H1 (cell line): ENCODE measurements around the gene NCAM1. TPM values are rescaled to one million over a fixed set of nuclear protein-coding genes. Genes with fewer than 3 reads are reported as not detected.

Experiments used
- CTCF ChIA-PET: fragments of 300-600 bp; sonication (Branson Sonifier 250); formaldehyde crosslinking; loops from one replicate; lab custom pipeline; 2021; ENCODE audit not compliant: partially characterized antibody; lab: Charles Lee
- POLR2A ChIA-PET: fragments of 300-600 bp; sonication (Branson Sonifier 250); formaldehyde crosslinking; loops from one replicate; lab custom pipeline; 2021; ENCODE audit warnings: inconsistent platforms; ENCODE audit not compliant: partially characterized antibody; lab: Charles Lee
- DNase-seq, 2 experiments: peaks; one replicate each; pipeline versions ENCODE4 v3.0.0 to v3.0.0-alpha.2; 2010 to 2022; ENCODE audit warnings: low spot score in 2 of 2, low read depth in 1 of 2, mixed read lengths in 1 of 2
- FAIRE-seq: peaks from 2 replicates; lab custom pipeline; 2011; peaks lifted over from hg19 to GRCh38; lab: Jason Lieb, UNC
- H2AFZ ChIP-seq: 2 replicates; pipeline ENCODE4 v1.8.1; 2012; ENCODE audit warnings: low read length, inconsistent platforms
- H2AK5ac ChIP-seq: 2 replicates; pipeline ENCODE4 v1.6.1; 2013; ENCODE audit warnings: low read depth, low read length
- H2BK120ac ChIP-seq: replicated peaks from 2 replicates; pipeline ENCODE3; 2013; ENCODE audit warnings: low read depth, low read length, inconsistent platforms
- H2BK12ac ChIP-seq: 2 replicates; pipeline ENCODE4 v1.6.1; 2013; ENCODE audit warnings: low read depth, low read length
- H2BK15ac ChIP-seq: 2 replicates; pipeline ENCODE4 v1.6.1; 2013; ENCODE audit warnings: low read length
- H2BK20ac ChIP-seq: 2 replicates; pipeline ENCODE4 v1.6.1; 2013; ENCODE audit warnings: low read length
- H2BK5ac ChIP-seq: 2 replicates; pipeline ENCODE4 v1.6.1; 2013; ENCODE audit warnings: low read depth, low read length
- H3K14ac ChIP-seq: 2 replicates; pipeline ENCODE4 v1.6.1; 2013; ENCODE audit warnings: inconsistent platforms; ENCODE audit not compliant: insufficient read length
- H3K18ac ChIP-seq: 2 replicates; pipeline ENCODE4 v1.6.1; 2013; ENCODE audit warnings: low read length; ENCODE audit errors: extremely low read depth
- H3K23ac ChIP-seq: 2 replicates; pipeline ENCODE4 v1.6.1; 2013; ENCODE audit warnings: inconsistent platforms; ENCODE audit not compliant: insufficient read length
- H3K23me2 ChIP-seq: 2 replicates; pipeline ENCODE4 v1.6.1; 2013; ENCODE audit warnings: low read depth, low read length
- H3K27ac ChIP-seq: 2 replicates; pipeline ENCODE4 v1.6.1; 2011; ENCODE audit warnings: low read depth, low read length, inconsistent platforms
- H3K27me3 ChIP-seq, 4 experiments: replicated peaks in 1 of 4; 1 replicate in 1 of 4; 2 replicates in 3 of 4; pipeline versions ENCODE4 v1.6.1 to v1.8.1; 2011 to 2013; ENCODE audit warnings: low read length in 3 of 4, mild to moderate bottlenecking in 3 of 4, inconsistent platforms in 2 of 4, mixed read lengths in 2 of 4, moderate library complexity in 1 of 4; ENCODE audit not compliant: control insufficient read depth in 3 of 4, insufficient read depth in 3 of 4; ENCODE audit errors: extremely low read depth in 1 of 4
- H3K36me3 ChIP-seq, 4 experiments: 2 replicates each; pipeline versions ENCODE4 v1.6.1 to v1.8.1; 2011 to 2013; ENCODE audit warnings: mild to moderate bottlenecking in 4 of 4, low read length in 3 of 4, moderate library complexity in 2 of 4, control low read depth in 1 of 4, inconsistent platforms in 1 of 4; ENCODE audit not compliant: insufficient read depth in 4 of 4, control insufficient read depth in 2 of 4
- H3K4ac ChIP-seq: replicated peaks from 2 replicates; pipeline ENCODE3; 2013; ENCODE audit warnings: low read length, low read depth, mixed read lengths, inconsistent platforms; ENCODE audit not compliant: insufficient read length
- H3K4me1 ChIP-seq, 4 experiments: replicated peaks in 1 of 4; 1 replicate in 1 of 4; 2 replicates in 3 of 4; pipeline versions ENCODE4 v1.6.1 to v1.8.1; 2011 to 2013; ENCODE audit warnings: low read length in 3 of 4, inconsistent platforms in 2 of 4, mixed read lengths in 1 of 4; ENCODE audit not compliant: insufficient read depth in 4 of 4, control insufficient read depth in 3 of 4
- H3K4me2 ChIP-seq, 2 experiments: 2 replicates each; pipeline versions ENCODE4 v1.6.1 to v1.8.1; 2011 to 2013; ENCODE audit warnings: low read depth in 2 of 2, low read length in 2 of 2, control low read depth in 1 of 2, inconsistent platforms in 1 of 2, mild to moderate bottlenecking in 1 of 2; ENCODE audit not compliant: insufficient read depth in 1 of 2
- H3K4me3 ChIP-seq, 4 experiments: fragments of 200-600, 300-600 bp in 1 of 4; sonication (generic), shearing (Covaris generic), sonication (Bioruptor Twin) in 1 of 4; 2 replicates each; pipeline versions ENCODE4 v1.5.1 to v1.8.1; 2011 to 2016; ENCODE audit warnings: low read length in 4 of 4, low read depth in 3 of 4, control low read depth in 2 of 4, inconsistent platforms in 2 of 4, mild to moderate bottlenecking in 2 of 4, mixed read lengths in 1 of 4, moderate library complexity in 1 of 4; ENCODE audit not compliant: insufficient read depth in 2 of 4; ENCODE audit errors: extremely low read depth in 1 of 4
- H3K56ac ChIP-seq: replicated peaks from 2 replicates; pipeline ENCODE3; 2013; ENCODE audit warnings: low read depth, mild to moderate bottlenecking, mixed read lengths, low read length, inconsistent platforms; ENCODE audit not compliant: insufficient read length
- H3K79me1 ChIP-seq: 2 replicates; pipeline ENCODE4 v1.6.1; 2013; ENCODE audit warnings: low read depth, low read length, control low read depth
- H3K79me2 ChIP-seq, 2 experiments: 2 replicates each; pipeline versions ENCODE4 v1.6.1 to v1.8.1; 2012 to 2013; ENCODE audit warnings: low read length in 2 of 2, mild to moderate bottlenecking in 2 of 2, inconsistent platforms in 1 of 2; ENCODE audit not compliant: insufficient read depth in 2 of 2, control insufficient read depth in 1 of 2
- H3K9ac ChIP-seq, 4 experiments: replicated peaks in 1 of 4; 1 replicate in 1 of 4; 2 replicates in 3 of 4; pipeline versions ENCODE4 v1.6.1 to v1.8.1; 2011 to 2013; ENCODE audit warnings: low read depth in 3 of 4, low read length in 3 of 4, control low read depth in 2 of 4, mild to moderate bottlenecking in 2 of 4, moderate library complexity in 2 of 4, inconsistent platforms in 1 of 4; ENCODE audit errors: extremely low read depth in 1 of 4
- H3K9me3 ChIP-seq, 2 experiments: 2 replicates each; pipeline versions ENCODE4 v1.6.1 to v1.8.1; 2012 to 2013; ENCODE audit warnings: mild to moderate bottlenecking in 2 of 2, moderate library complexity in 2 of 2, control low read depth in 1 of 2, inconsistent platforms in 1 of 2, low read depth in 1 of 2, low read length in 1 of 2, mixed read lengths in 1 of 2; ENCODE audit not compliant: insufficient read depth in 2 of 2
- H4K20me1 ChIP-seq, 2 experiments: replicated peaks in 1 of 2; 2 replicates each; pipeline versions ENCODE3 to v1.8.1; 2011 to 2013; ENCODE audit warnings: inconsistent platforms in 2 of 2, low read length in 2 of 2, mild to moderate bottlenecking in 1 of 2; ENCODE audit not compliant: insufficient read depth in 2 of 2, control insufficient read depth in 1 of 2
- H4K5ac ChIP-seq: 2 replicates; pipeline ENCODE4 v1.6.1; 2013; ENCODE audit warnings: low read length, low read depth, mixed read lengths, inconsistent platforms; ENCODE audit not compliant: insufficient read length
- H4K8ac ChIP-seq: 2 replicates; pipeline ENCODE4 v1.8.0; 2013; ENCODE audit warnings: mild to moderate bottlenecking, moderate library complexity, low read length, inconsistent platforms; ENCODE audit not compliant: insufficient read depth; ENCODE audit errors: extremely low read depth
- H4K91ac ChIP-seq: replicated peaks from 2 replicates; pipeline ENCODE3; 2013; ENCODE audit warnings: low read length, mixed read lengths, inconsistent platforms; ENCODE audit not compliant: insufficient read length
- JUN ChIP-seq: IDR thresholded peaks from 2 replicates; pipeline ENCODE4 v1.6.1; 2011; ENCODE audit warnings: low read depth, mild to moderate bottlenecking, improper control_type of control experiment, low read length
- SIX5 ChIP-seq: IDR thresholded peaks from 2 replicates; pipeline ENCODE4 v1.6.1; 2011; ENCODE audit warnings: mild to moderate bottlenecking, low read depth, low read length
- TCF12 ChIP-seq: IDR thresholded peaks from 2 replicates; pipeline ENCODE4 v1.6.1; 2011; ENCODE audit warnings: low read depth, mild to moderate bottlenecking, low read length
- WGBS, 2 experiments: shearing (Covaris generic) in 1 of 2; methylation state at CpG; one replicate each; pipeline versions ENCODE4 v1.1.6 to v1.1.7; 2013 to 2015; ENCODE audit warnings: low lambda C conversion rate in 2 of 2, mixed read lengths in 2 of 2, inconsistent platforms in 1 of 2, low coverage in 1 of 2, missing lambda C conversion rate in 1 of 2; ENCODE audit not compliant: insufficient replicate concordance in 2 of 2, insufficient coverage in 1 of 2, insufficient read length in 1 of 2; ENCODE audit errors: extremely low coverage in 1 of 2, missing lambda C conversion rate in 1 of 2; 5-methylcytosine and 5-hydroxymethylcytosine counted together
- polyA plus RNA-seq, 7 experiments: library from polyadenylated mRNA; depleted of rRNA in 3 of 7; stranded (reverse) in 5 of 7; unstranded in 2 of 7; fragments of >200 nt in 5 of 7; fragments of 200-250 nt in 2 of 7; gene quantifications; 1 replicate in 5 of 7; 2 replicates in 1 of 7; 4 replicates in 1 of 7; pipeline versions ENCODE4 v1.2.1 to v1.2.3, GENCODE V29; 2011 to 2013; ENCODE audit warnings: missing spikeins in 2 of 7, mixed read lengths in 2 of 7
- total RNA-seq: library from RNA; stranded (reverse); fragmentation: NEBNext Ultra II Directional; extraction: Animal tissue kit (Norgen Biotek cat#: 25700); gene quantifications from 2 replicates; pipeline ENCODE4 v1.2.1, GENCODE V29; 2021

Gene NCAM1
- total and polyA plus RNA-seq, 2 of the 8 experiments (the other 6 are each of a cell fraction or from before 2014, with no cell fraction given): 3.1 to 4.3 TPM

DNA sequence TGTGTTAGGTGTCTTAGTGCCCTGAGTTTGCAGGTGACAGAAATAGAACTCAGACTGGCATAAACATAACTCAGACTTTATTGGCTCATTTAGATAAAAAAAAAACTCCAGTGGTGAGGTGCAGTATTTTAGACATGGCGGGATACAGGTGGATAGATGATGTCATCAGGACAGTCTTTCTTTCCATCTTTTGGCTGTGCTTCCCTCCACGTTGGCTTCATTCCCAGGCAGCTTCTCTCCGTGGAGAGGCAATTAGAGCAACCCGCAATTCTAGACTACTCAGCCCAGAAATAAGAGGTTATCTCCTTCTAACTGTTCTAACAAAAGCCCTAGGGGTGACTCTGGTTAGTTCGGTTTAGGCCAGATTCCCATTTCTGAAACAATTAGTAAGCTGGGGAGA is 40.5 kb downstream of the NCAM1 start:
- FAIRE-seq: no peak
- Histone ChIP-seq H3K9me3 (no peaks in the 10 kb centered on the region), H3K4ac (no peak overlapping the region), H2BK20ac (no peak overlapping the region), H3K23ac (no peak overlapping the region), H3K36me3 (no peaks in the 10 kb centered on the region), H4K8ac (no peak overlapping the region), H3K4me3 (no peak overlapping the region), H2BK120ac (no peak overlapping the region), H3K27me3 (no peaks in the 10 kb centered on the region), H4K91ac (no peak overlapping the region), H3K56ac (no peak overlapping the region), H2AK5ac (no peak overlapping the region), H3K23me2 (no peaks in the 10 kb centered on the region), H2AFZ (no peak overlapping the region), H3K79me1 (no peaks in the 10 kb centered on the region), H3K18ac (no peak overlapping the region), H2BK15ac (no peak overlapping the region), H3K14ac (no peak overlapping the region), H4K20me1 (no peaks in the 10 kb centered on the region)
- POLR2A ChIA-PET: no interaction called here
- CTCF ChIA-PET: no interaction called here
- no peak for DNase-seq
- TF ChIP-seq SIX5 (no peak), TCF12 (no peak), JUN (no peak)
- TF ChIP-seq, all 59 proteins: peak for 0
- no peaks in the 10 kb centered on the region for H3K79me2 ChIP-seq
- no peak overlapping the region for H3K4me2 ChIP-seq
- H2BK5ac ChIP-seq: no peak overlapping the region
- no peak overlapping the region for H2BK12ac ChIP-seq
- H3K9ac ChIP-seq: no peak overlapping the region
- H4K5ac ChIP-seq: no peak overlapping the region
- WGBS, 2 experiments: 90% methylated on average over 5 of the region's 5 CpGs; no CpG with 5 or more reads in 1 of the 2 experiments
- H3K27ac ChIP-seq: no peak overlapping the region
- no peaks in the 10 kb centered on the region; a peak in 1 of 7 replicates for H3K4me1 ChIP-seq
